Activated naive CD8-positive, alpha-beta T cell treated with anti-CD3 and anti-CD28 coated beads, Interleukin-2, amount 10 ng/mL, durations not matched to agents 7 days and 5 days (primary cell): ENCODE measurements around the gene FNDC5. TPM values are rescaled to one million over a fixed set of nuclear protein-coding genes. Genes with fewer than 3 reads are reported as not detected.

ENCODE experiments used
- ATAC-seq: fragments of 150-1000 bp; cut with Tn5 transposase; one replicate; pipeline ENCODE4 v1.10.0; 2021; ENCODE audit warnings: low read depth, moderate library complexity
- POLR2A ChIA-PET: fragments of 350-600 bp; sonication (Branson Sonifier 250); formaldehyde crosslinking; loops from one replicate; lab custom pipeline; 2021; ENCODE audit warnings: antibody characterized with exemption; lab: Charles Lee
- DNase-seq: peaks from one replicate; pipeline ENCODE4 v3.0.0; 2021
- H3K27ac Mint-ChIP-seq: one replicate; pipeline ENCODE4 v1.8.0; 2022; ENCODE audit warnings: mild to moderate bottlenecking, mixed read lengths
- H3K27me3 Mint-ChIP-seq: one replicate; pipeline ENCODE4 v1.8.0; 2022; ENCODE audit warnings: mild to moderate bottlenecking, moderate library complexity, mixed read lengths
- H3K36me3 Mint-ChIP-seq: one replicate; pipeline ENCODE4 v1.8.0; 2021; ENCODE audit warnings: mild to moderate bottlenecking, mixed read lengths
- H3K4me1 Mint-ChIP-seq: one replicate; pipeline ENCODE4 v1.8.0; 2021; ENCODE audit warnings: mixed read lengths
- H3K4me3 Mint-ChIP-seq: one replicate; pipeline ENCODE4 v1.8.0; 2022; ENCODE audit warnings: mild to moderate bottlenecking, moderate library complexity, mixed read lengths
- H3K9me3 Mint-ChIP-seq: one replicate; pipeline ENCODE4 v1.8.0; 2021; ENCODE audit warnings: mixed read lengths
- total RNA-seq, 2 experiments: library from RNA; stranded (reverse); gene quantifications; one replicate each; pipeline ENCODE4 v1.2.3, GENCODE V29; 2021

FNDC5 gene
- total RNA-seq, 2 experiments from 2014 or later: not detected

GRCh38 chr1:32893198-32894018 is 22.7 kb upstream of the FNDC5 start:
- H3K4me1 Mint-ChIP-seq: peaks cover 3% of the 10 kb centered on the region
- POLR2A ChIA-PET: no interaction called here
- DNase-seq (peak; percentile 46), ATAC-seq (peak; percentile 29)
- H3K9me3 Mint-ChIP-seq: no peaks in the 10 kb centered on the region
- H3K36me3 Mint-ChIP-seq: peaks cover 2% of the 10 kb centered on the region
- H3K27me3 Mint-ChIP-seq: peaks cover 63% of the 10 kb centered on the region
- H3K27ac Mint-ChIP-seq: no peak overlapping the region
- H3K4me3 Mint-ChIP-seq: peak overlapping the region; percentile 55

- H3K27ac Mint-ChIP-seq: no peak overlapping the region
- POLR2A ChIA-PET: interaction anchor here (0.6 kb wide), 1 partner anchor 128 kb away, joined by 3 read pairs; no protein-coding TSS in a partner anchor
- H3K9me3 Mint-ChIP-seq: no peaks in the 10 kb centered on the region
- peak; percentile 70 for ATAC-seq
- peaks cover 2% of the 10 kb centered on the region for H3K36me3 Mint-ChIP-seq
- peak overlapping the region; percentile 37 for H3K4me3 Mint-ChIP-seq
- DNase-seq: peak; percentile 68
- H3K27me3 Mint-ChIP-seq: peaks cover 66% of the 10 kb centered on the region
- H3K4me1 Mint-ChIP-seq: peaks cover 3% of the 10 kb centered on the region
Observed at GRCh38 chr1:32892368-32893197, 21.9 kb upstream of the FNDC5 start.

- peaks cover 2% of the 10 kb centered on the region for H3K36me3 Mint-ChIP-seq
- H3K27ac Mint-ChIP-seq: no peak overlapping the region
- peaks cover 3% of the 10 kb centered on the region for H3K4me1 Mint-ChIP-seq
- POLR2A ChIA-PET: no interaction called here
- DNase-seq (no peak), ATAC-seq (no peak)
- no peak overlapping the region for H3K4me3 Mint-ChIP-seq
- no peaks in the 10 kb centered on the region for H3K9me3 Mint-ChIP-seq
- peaks cover 68% of the 10 kb centered on the region for H3K27me3 Mint-ChIP-seq
Observed at GRCh38 chr1:32891630-32892029, 20.9 kb upstream of the FNDC5 start.

GRCh38 chr1:32891241-32891570 is 20.5 kb upstream of the FNDC5 start:
- POLR2A ChIA-PET: no interaction called here
- Mint-ChIP-seq H3K4me3 (no peak overlapping the region), H3K36me3 (peaks cover 2% of the 10 kb centered on the region), H3K27ac (no peak overlapping the region), H3K9me3 (no peaks in the 10 kb centered on the region), H3K27me3 (peaks cover 66% of the 10 kb centered on the region), H3K4me1 (peaks cover 3% of the 10 kb centered on the region)
- peak; percentile 10 for DNase-seq
- no peak for ATAC-seq

GRCh38 chr1:32890516-32891240 is 20.0 kb upstream of the FNDC5 start:
- H3K27ac Mint-ChIP-seq: no peak overlapping the region
- H3K36me3 Mint-ChIP-seq: peaks cover 2% of the 10 kb centered on the region
- POLR2A ChIA-PET: no interaction called here
- ATAC-seq: no peak
- H3K27me3 Mint-ChIP-seq: peaks cover 68% of the 10 kb centered on the region
- DNase-seq: no peak
- no peak overlapping the region for H3K4me3 Mint-ChIP-seq
- H3K4me1 Mint-ChIP-seq: peaks cover 3% of the 10 kb centered on the region
- H3K9me3 Mint-ChIP-seq: no peaks in the 10 kb centered on the region

- POLR2A ChIA-PET: no interaction called here
- Mint-ChIP-seq H3K9me3 (no peaks in the 10 kb centered on the region), H3K36me3 (peaks cover 2% of the 10 kb centered on the region), H3K4me3 (no peak overlapping the region), H3K27me3 (peaks cover 74% of the 10 kb centered on the region), H3K27ac (no peak overlapping the region), H3K4me1 (peaks cover 3% of the 10 kb centered on the region)
- DNase-seq (no peak), ATAC-seq (no peak)
Observed at GRCh38 chr1:32889731-32890278, 19.1 kb upstream of the FNDC5 start.

- ATAC-seq (no peak), DNase-seq (no peak)
- H3K9me3 Mint-ChIP-seq: no peaks in the 10 kb centered on the region
- no peak overlapping the region for H3K27ac Mint-ChIP-seq
- peaks cover 3% of the 10 kb centered on the region for H3K4me1 Mint-ChIP-seq
- peaks cover 2% of the 10 kb centered on the region for H3K36me3 Mint-ChIP-seq
- H3K4me3 Mint-ChIP-seq: no peak overlapping the region
- peaks cover 78% of the 10 kb centered on the region for H3K27me3 Mint-ChIP-seq
- POLR2A ChIA-PET: no interaction called here
Observed at GRCh38 chr1:32888677-32889420, 18.1 kb upstream of the FNDC5 start.

- POLR2A ChIA-PET: no interaction called here
- H3K4me1 Mint-ChIP-seq: peaks cover 3% of the 10 kb centered on the region
- H3K36me3 Mint-ChIP-seq: peaks cover 2% of the 10 kb centered on the region
- no peak overlapping the region for H3K4me3 Mint-ChIP-seq
- H3K27ac Mint-ChIP-seq: no peak overlapping the region
- DNase-seq: no peak
- ATAC-seq: no peak
- no peaks in the 10 kb centered on the region for H3K9me3 Mint-ChIP-seq
- H3K27me3 Mint-ChIP-seq: peaks cover 79% of the 10 kb centered on the region
Observed at GRCh38 chr1:32888134-32888533, 17.4 kb upstream of the FNDC5 start.

GRCh38 chr1:32887623-32888022 is 16.9 kb upstream of the FNDC5 start:
- no peak for ATAC-seq
- no peak overlapping the region for H3K4me3 Mint-ChIP-seq

GRCh38 chr1:32886828-32887414 is 16.2 kb upstream of the FNDC5 start:
- H3K4me1 Mint-ChIP-seq: no peaks in the 10 kb centered on the region
- ATAC-seq (no peak), DNase-seq (no peak)
- no peaks in the 10 kb centered on the region for H3K9me3 Mint-ChIP-seq
- H3K27me3 Mint-ChIP-seq: peaks cover 74% of the 10 kb centered on the region
- no peak overlapping the region for H3K4me3 Mint-ChIP-seq
- POLR2A ChIA-PET: interaction anchor here (0.6 kb wide), 1 partner anchor 242 kb away, joined by 3 read pairs; no protein-coding TSS in a partner anchor
- no peaks in the 10 kb centered on the region for H3K36me3 Mint-ChIP-seq
- no peak overlapping the region for H3K27ac Mint-ChIP-seq

More at GRCh38 chr1:32887623-32888022, 16.9 kb upstream of the FNDC5 start:
- no peak for DNase-seq
- no peak overlapping the region for H3K27ac Mint-ChIP-seq
- POLR2A ChIA-PET: no interaction called here
- H3K9me3 Mint-ChIP-seq: no peaks in the 10 kb centered on the region
- H3K4me1 Mint-ChIP-seq: peaks cover 3% of the 10 kb centered on the region
- peaks cover 2% of the 10 kb centered on the region for H3K36me3 Mint-ChIP-seq
- peaks cover 81% of the 10 kb centered on the region for H3K27me3 Mint-ChIP-seq

GRCh38 chr1:32886004-32886827 is 15.5 kb upstream of the FNDC5 start, which contains the start of gene HPCA:
TSS of gene HPCA (plus strand) at chr1:32886491. CDS start at chr1:32888899, 2,408 bp downstream.
- POLR2A ChIA-PET: interaction anchor here (0.6 kb wide), 1 partner anchor 243 kb away, joined by 3 read pairs; no protein-coding TSS in a partner anchor
- no peaks in the 10 kb centered on the region for H3K36me3 Mint-ChIP-seq
- peaks cover 68% of the 10 kb centered on the region for H3K27me3 Mint-ChIP-seq
- peak; percentile 82 for DNase-seq
- no peak within 1 kb of the TSS for H3K4me3 Mint-ChIP-seq
- H3K4me1 Mint-ChIP-seq: no peaks in the 10 kb centered on the region
- no peaks in the 10 kb centered on the region for H3K9me3 Mint-ChIP-seq
- ATAC-seq: peak; percentile 85
- no peak within 1 kb of the TSS for H3K27ac Mint-ChIP-seq
